LoVo (cell line): ENCODE results near the gene LSM2.

ENCODE experiments used
- DNase-seq: peaks from one replicate; pipeline ENCODE4 v3.0.0-alpha.2; 2016; ENCODE audit warnings: low spot score

LSM2 gene

GRCh38 chr6:31750411-31751022 lies 56.2 kb downstream of the LSM2 start:
- DNase-seq, result no peak

GRCh38 chr6:31749301-31750036 lies 57.3 kb downstream of the LSM2 start:
- no peak for DNase-seq
